Measurements from ENCODE around the gene FUT3. TPM values are rescaled to one million over a fixed set of nuclear protein-coding genes. Genes with fewer than 3 reads are reported as not detected.
"Not testable (repeated sequence)": the region's sequence is repeated elsewhere in the genome, so short reads cannot be mapped to it uniquely, and the experiment has no call there.

Gene FUT3
- total RNA-seq = 32.0 TPM

- peak; percentile 63 for DNase-seq (ENCODE audit: low spot score)
Observed at GRCh38 chr19:5851302-5851701, at the start of gene FUT3. Gene FUT3, minus strand, starts transcription at chr19:5851449.

- DNase-seq (ENCODE audit: low spot score) = no peak
Observed at GRCh38 chr19:5900976-5901375, 49.7 kb upstream of the FUT3 start.

GRCh38 chr19:5899728-5900526, 48.7 kb upstream of the FUT3 start:
- DNase-seq (ENCODE audit: low spot score) = no peak

GRCh38 chr19:5897189-5897969, 46.1 kb upstream of the FUT3 start:
- DNase-seq (ENCODE audit: low spot score) = no peak

- DNase-seq (ENCODE audit: low spot score) = no peak
Observed at GRCh38 chr19:5896365-5897076, 45.3 kb upstream of the FUT3 start.

GRCh38 chr19:5895890-5896289, 44.6 kb upstream of the FUT3 start:
- DNase-seq (ENCODE audit: low spot score) = no peak

- DNase-seq (ENCODE audit: low spot score) = no peak
Observed at GRCh38 chr19:5895409-5895808, 44.2 kb upstream of the FUT3 start.

GRCh38 chr19:5894704-5895349, 43.6 kb upstream of the FUT3 start:
- DNase-seq (ENCODE audit: low spot score) = no peak

- DNase-seq (ENCODE audit: low spot score) = no peak
Observed at GRCh38 chr19:5893907-5894703, 42.9 kb upstream of the FUT3 start.

- no peak for DNase-seq (ENCODE audit: low spot score)
Observed at GRCh38 chr19:5893296-5893903, 42.2 kb upstream of the FUT3 start.

GRCh38 chr19:5892772-5893275, 41.6 kb upstream of the FUT3 start:
- DNase-seq (ENCODE audit: low spot score) = no peak

GRCh38 chr19:5891938-5892771, 40.9 kb upstream of the FUT3 start:
- no peak for DNase-seq (ENCODE audit: low spot score)

- DNase-seq (ENCODE audit: low spot score) = no peak
Observed at GRCh38 chr19:5891572-5891937, 40.3 kb upstream of the FUT3 start.

GRCh38 chr19:5890099-5890498, 38.9 kb upstream of the FUT3 start:
- no peak for DNase-seq (ENCODE audit: low spot score)

GRCh38 chr19:5889288-5889971, 38.2 kb upstream of the FUT3 start:
- no peak for DNase-seq (ENCODE audit: low spot score)

- DNase-seq (ENCODE audit: low spot score) = not testable (repeated sequence)
Observed at GRCh38 chr19:5884065-5884811, 33.0 kb upstream of the FUT3 start.

- not testable (repeated sequence) for DNase-seq (ENCODE audit: low spot score)
Observed at GRCh38 chr19:5883157-5883873, 32.1 kb upstream of the FUT3 start.
